Measurements from ENCODE around the gene SH2D5.

DNA sequence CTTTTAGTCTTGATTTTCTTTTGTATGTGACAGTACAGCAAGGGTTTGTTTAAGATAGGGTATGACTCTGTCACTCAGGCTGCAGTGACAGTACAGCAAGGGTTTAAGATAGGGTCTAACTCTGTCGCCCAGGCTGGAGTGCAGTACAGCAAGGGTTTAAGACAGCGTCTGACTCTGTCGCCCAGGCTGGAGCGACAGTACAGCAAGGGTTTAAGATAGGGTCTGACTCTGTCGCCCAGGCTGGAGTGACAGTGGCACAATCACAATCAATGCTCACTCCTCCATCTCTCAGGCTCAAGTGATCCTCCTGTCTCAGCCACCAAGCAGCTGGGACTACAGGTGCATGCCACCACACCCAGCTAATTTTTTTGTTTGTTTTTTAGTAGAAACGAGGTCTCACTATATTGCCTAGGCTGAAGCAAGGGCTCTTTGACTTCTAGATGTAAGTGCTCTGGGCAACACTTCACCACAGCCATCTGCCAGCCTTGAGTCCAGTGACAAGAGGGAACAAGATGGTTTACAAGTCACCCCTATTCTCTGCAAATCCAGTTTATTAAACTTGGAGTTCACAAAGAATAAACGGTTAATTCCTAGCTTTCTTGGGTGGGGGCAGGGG is 965 bp upstream of the SH2D5 start:
- TF ChIP-seq, protein P1, sequence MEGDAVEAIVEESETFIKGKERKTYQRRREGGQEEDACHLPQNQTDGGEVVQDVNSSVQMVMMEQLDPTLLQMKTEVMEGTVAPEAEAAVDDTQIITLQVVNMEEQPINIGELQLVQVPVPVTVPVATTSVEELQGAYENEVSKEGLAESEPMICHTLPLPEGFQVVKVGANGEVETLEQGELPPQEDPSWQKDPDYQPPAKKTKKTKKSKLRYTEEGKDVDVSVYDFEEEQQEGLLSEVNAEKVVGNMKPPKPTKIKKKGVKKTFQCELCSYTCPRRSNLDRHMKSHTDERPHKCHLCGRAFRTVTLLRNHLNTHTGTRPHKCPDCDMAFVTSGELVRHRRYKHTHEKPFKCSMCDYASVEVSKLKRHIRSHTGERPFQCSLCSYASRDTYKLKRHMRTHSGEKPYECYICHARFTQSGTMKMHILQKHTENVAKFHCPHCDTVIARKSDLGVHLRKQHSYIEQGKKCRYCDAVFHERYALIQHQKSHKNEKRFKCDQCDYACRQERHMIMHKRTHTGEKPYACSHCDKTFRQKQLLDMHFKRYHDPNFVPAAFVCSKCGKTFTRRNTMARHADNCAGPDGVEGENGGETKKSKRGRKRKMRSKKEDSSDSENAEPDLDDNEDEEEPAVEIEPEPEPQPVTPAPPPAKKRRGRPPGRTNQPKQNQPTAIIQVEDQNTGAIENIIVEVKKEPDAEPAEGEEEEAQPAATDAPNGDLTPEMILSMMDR (conservative IDR thresholded peaks at IDR 0.05; ENCODE audit: low read length): no peak; the same call in 1 of the 2 replicates
- no peak for TF ChIP-seq EZH2phosphoT487 (IDR thresholded peaks at IDR 0.05; ENCODE audit: borderline replicate concordance, low read depth, low read length)

All from OCI-LY7 (cell line).